Nephron (organoid): ENCODE measurements around the gene OR10A5.

Source experiments
- H3K27ac Mint-ChIP-seq, 3 experiments: 2 replicates each; pipeline ENCODE4 v1.8.0; 2020; ENCODE audit warnings: mixed read lengths in 3 of 3, mild to moderate bottlenecking in 2 of 3, moderate library complexity in 1 of 3
- H3K27me3 Mint-ChIP-seq: 2 replicates; pipeline ENCODE4 v1.8.0; 2021; ENCODE audit warnings: low read depth, mild to moderate bottlenecking, moderate library complexity, mixed read lengths
- H3K36me3 Mint-ChIP-seq: 2 replicates; pipeline ENCODE4 v1.8.0; 2020; ENCODE audit warnings: low read depth, mixed read lengths
- H3K4me1 Mint-ChIP-seq: 2 replicates; pipeline ENCODE4 v1.8.0; 2020; ENCODE audit warnings: mixed read lengths
- H3K4me3 Mint-ChIP-seq, 3 experiments: 2 replicates each; pipeline ENCODE4 v1.8.0; 2020; ENCODE audit warnings: mild to moderate bottlenecking in 3 of 3, mixed read lengths in 3 of 3, moderate library complexity in 2 of 3
- H3K9me3 Mint-ChIP-seq: 2 replicates; pipeline ENCODE4 v1.8.0; 2020; ENCODE audit warnings: mixed read lengths
- TF ChIP-seq, protein P1 (sequence below), 3 experiments: fragments of 200-600 bp; sonication (generic); IDR thresholded peaks; one replicate each; pipeline ENCODE4 v1.5.0; 2021; ENCODE audit warnings: antibody characterized with exemption in 3 of 3; ENCODE audit not compliant: unreplicated experiment in 3 of 3

The OR10A5 gene

DNA sequence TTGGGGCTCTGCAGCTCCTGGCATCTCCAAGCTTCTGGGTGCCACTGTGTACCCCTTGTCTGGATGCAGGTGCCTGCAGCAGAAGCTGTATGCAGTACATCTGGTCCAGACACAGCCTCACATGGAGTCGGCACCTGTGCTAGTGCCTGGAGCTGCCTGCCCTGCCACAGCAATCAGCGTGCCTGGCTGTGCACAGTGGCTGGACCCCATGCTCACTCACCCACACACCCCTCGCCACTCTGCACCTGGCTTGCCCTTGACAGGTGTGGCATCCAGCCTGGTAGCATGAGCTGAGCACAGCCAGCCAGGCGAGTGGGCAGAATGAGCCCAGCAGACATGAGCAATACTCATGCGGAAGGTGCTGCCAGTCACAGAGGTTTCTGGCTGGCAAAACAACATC, 26.5 kb upstream of the OR10A5 start:
- no peaks in the 10 kb centered on the region for H3K27me3 Mint-ChIP-seq
- no peak overlapping the region for H3K4me3 Mint-ChIP-seq
- TF ChIP-seq, protein P1, sequence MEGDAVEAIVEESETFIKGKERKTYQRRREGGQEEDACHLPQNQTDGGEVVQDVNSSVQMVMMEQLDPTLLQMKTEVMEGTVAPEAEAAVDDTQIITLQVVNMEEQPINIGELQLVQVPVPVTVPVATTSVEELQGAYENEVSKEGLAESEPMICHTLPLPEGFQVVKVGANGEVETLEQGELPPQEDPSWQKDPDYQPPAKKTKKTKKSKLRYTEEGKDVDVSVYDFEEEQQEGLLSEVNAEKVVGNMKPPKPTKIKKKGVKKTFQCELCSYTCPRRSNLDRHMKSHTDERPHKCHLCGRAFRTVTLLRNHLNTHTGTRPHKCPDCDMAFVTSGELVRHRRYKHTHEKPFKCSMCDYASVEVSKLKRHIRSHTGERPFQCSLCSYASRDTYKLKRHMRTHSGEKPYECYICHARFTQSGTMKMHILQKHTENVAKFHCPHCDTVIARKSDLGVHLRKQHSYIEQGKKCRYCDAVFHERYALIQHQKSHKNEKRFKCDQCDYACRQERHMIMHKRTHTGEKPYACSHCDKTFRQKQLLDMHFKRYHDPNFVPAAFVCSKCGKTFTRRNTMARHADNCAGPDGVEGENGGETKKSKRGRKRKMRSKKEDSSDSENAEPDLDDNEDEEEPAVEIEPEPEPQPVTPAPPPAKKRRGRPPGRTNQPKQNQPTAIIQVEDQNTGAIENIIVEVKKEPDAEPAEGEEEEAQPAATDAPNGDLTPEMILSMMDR (IDR thresholded peaks at IDR 0.05; ENCODE audit: unreplicated experiment in 3 of 3) = no peak
- H3K9me3 Mint-ChIP-seq = no peaks in the 10 kb centered on the region
- H3K36me3 Mint-ChIP-seq = no peaks in the 10 kb centered on the region
- no peaks in the 10 kb centered on the region for H3K4me1 Mint-ChIP-seq
- H3K27ac Mint-ChIP-seq = no peak overlapping the region

DNA sequence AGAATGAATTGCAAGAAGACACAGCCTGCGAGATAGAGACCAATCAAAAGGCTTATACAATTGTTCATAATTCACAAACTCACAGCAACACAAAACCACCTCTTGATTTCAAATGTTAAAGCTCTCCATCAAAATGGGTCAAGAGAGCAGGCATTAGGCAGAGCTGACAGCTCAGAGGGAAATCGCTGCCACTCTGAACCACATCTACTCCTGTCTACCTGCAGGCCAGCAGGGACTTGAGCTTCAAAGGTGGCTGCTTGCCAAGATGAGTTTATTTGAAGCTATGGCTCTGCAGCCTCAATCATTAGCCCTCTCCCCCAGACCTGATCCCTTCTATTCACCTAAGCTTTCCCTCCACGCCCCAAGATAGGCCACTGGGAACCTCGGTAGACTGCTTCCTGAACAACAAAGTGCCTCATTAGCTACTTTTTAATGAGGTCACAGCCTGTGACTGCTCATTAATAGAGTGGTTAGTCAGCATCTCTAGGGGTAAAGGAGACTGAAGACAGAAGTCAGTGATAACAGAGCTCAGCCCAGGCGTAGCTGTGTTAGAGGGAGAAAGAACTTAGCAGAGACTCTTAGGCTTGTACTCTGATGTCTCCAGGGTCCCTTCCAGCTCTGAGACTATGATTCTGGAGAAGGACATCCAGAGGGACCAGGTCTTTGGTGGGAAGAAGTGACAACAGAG, 21.2 kb upstream of the OR10A5 start:
- Mint-ChIP-seq H3K4me3 (no peak overlapping the region), H3K27ac (no peak overlapping the region), H3K27me3 (no peaks in the 10 kb centered on the region), H3K4me1 (no peaks in the 10 kb centered on the region), H3K9me3 (no peaks in the 10 kb centered on the region), H3K36me3 (no peaks in the 10 kb centered on the region)
- TF ChIP-seq, protein P1 (IDR thresholded peaks at IDR 0.05; ENCODE audit: unreplicated experiment in 3 of 3) = no peak

DNA sequence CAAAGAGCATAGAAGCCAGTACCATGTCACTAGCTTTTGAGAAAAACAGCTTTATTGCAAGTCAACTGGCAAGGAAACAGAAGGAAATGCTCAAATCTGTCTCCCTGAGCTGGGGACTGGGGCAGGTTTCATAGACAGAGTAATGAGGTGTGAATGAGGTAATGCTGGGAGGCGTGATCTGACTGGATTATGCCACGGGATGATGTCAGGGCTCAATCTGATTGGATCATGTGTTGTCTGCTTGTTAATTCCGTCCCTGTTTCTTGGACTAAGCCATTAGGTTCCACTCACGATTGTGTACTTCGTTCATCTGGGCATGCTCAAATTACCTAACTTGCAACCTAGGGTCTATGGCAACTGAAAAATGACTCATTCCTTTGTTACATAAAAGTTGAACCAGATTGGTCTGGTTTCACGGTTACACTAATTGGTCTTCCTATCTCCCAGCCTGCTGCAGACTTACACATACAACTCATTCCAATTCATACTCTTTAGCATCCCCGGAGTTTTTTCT, 20.2 kb upstream of the OR10A5 start:
- TF ChIP-seq, protein P1 (IDR thresholded peaks at IDR 0.05; ENCODE audit: unreplicated experiment in 3 of 3) = no peak
- H3K4me3 Mint-ChIP-seq = no peak overlapping the region
- H3K27me3 Mint-ChIP-seq = no peaks in the 10 kb centered on the region
- H3K36me3 Mint-ChIP-seq = no peaks in the 10 kb centered on the region
- no peaks in the 10 kb centered on the region for H3K9me3 Mint-ChIP-seq
- no peaks in the 10 kb centered on the region for H3K4me1 Mint-ChIP-seq
- H3K27ac Mint-ChIP-seq = no peak overlapping the region

DNA sequence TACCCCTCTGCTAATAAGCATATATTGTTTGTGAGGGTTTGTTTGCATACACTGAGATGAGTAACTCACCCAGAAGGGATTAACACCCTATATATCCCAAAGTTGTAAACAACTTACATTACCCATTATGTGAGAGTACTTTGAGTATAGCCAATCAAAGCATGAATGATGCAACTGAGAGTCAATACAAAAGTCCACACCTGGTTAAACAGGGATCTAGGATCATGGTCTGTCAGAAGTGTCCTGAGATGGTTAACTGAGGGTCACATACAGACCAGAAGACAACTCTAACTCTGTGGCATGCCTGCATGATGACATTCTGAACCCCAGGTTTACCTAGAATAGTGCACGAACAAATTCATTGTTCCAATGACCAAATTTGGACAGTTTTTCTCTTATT, 17.4 kb upstream of the OR10A5 start:
- Mint-ChIP-seq H3K9me3 (no peaks in the 10 kb centered on the region), H3K36me3 (no peaks in the 10 kb centered on the region), H3K27me3 (no peaks in the 10 kb centered on the region), H3K4me3 (no peak overlapping the region), H3K27ac (no peak overlapping the region), H3K4me1 (no peaks in the 10 kb centered on the region)
- TF ChIP-seq, protein P1 (IDR thresholded peaks at IDR 0.05; ENCODE audit: unreplicated experiment in 3 of 3) = no peak

DNA sequence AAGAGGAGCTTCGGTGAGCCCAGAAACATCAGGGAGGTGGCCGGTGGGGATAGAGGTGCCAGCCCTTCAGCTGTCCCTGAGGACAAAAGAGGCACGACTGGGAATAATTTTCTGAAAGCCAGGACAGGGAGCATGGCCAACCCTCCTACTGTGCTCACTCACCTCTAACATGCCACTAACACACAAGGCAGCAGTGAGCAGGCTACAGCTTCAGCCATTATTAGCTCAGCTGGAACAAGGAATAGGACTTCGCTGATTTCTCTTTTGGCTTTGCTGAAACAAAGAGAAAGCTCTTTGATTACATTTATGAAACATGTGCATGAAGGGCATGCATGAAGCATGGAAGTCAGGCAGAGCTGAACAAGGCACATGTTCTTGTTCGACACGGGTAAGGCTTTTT, 12.1 kb upstream of the OR10A5 start:
- Mint-ChIP-seq H3K36me3 (no peaks in the 10 kb centered on the region), H3K4me1 (no peaks in the 10 kb centered on the region), H3K27ac (peak overlapping the region in 1 of 3 experiments; percentile 57), H3K4me3 (no peak overlapping the region), H3K27me3 (no peaks in the 10 kb centered on the region), H3K9me3 (no peaks in the 10 kb centered on the region)
- TF ChIP-seq, protein P1 (IDR thresholded peaks at IDR 0.05; ENCODE audit: unreplicated experiment in 3 of 3) = no peak

DNA sequence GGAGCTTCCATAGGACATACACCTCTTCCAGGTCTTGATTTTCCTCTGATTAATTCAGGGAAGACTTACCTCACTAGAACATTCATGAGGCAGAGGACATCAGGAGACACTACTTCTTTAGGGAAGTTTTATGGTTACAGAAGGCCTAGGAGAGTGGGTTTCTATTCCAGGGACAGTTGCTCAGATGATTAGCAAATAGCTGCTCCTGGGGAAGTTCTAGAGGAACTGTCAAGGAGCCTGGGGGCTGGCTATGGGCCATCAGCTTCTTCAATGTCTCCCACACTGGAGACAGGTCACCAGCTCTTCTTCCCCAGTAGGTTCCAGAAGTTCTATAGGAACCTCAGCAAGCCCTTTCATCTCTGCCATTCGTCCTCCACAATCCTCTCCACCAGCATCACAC, 11.5 kb upstream of the OR10A5 start:
- TF ChIP-seq, protein P1 (IDR thresholded peaks at IDR 0.05; ENCODE audit: unreplicated experiment in 3 of 3) = no peak
- H3K27ac Mint-ChIP-seq = no peak overlapping the region

More for the DNA sequence above, 11.5 kb upstream of the OR10A5 start:
- Mint-ChIP-seq H3K4me1 (no peaks in the 10 kb centered on the region), H3K9me3 (no peaks in the 10 kb centered on the region), H3K36me3 (no peaks in the 10 kb centered on the region), H3K27me3 (no peaks in the 10 kb centered on the region), H3K4me3 (no peak overlapping the region)
